HG03159 (cell line): Measurements from ENCODE around the gene FRMPD2.
"Not testable (repeated sequence)": the region's sequence is repeated elsewhere in the genome, so short reads cannot be mapped to it uniquely, and the experiment has no call there.

Source experiments
- ATAC-seq: cut with Tn5 transposase; IDR thresholded peaks from one replicate; pipeline ENCODE4 v1.9.1; 2021; ENCODE audit warnings: mild to moderate bottlenecking, moderate library complexity; ENCODE audit not compliant: unreplicated experiment

The FRMPD2 gene

DNA sequence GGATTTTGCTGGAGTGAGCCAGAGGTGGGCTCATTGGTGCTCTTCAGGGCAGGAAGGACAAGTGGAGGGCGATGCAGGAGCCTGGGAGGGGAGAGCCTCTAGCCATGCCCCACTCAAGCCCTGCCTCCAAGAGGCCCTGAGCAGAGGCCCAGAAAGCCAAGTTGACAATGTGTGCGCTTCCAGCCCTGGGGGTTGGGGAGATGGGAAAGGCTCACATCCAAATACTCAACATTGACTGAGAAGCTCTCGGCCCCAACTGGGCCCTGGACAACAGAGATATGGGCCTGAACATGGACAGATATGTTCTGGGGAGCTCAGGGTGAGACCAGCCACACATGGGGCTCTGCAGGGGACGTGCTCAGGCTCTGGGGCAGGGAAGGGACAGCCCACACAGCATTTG is 39.0 kb downstream of the FRMPD2 start:
- no peak for ATAC-seq

GRCh38 chr10:48234787-48235186 is 39.7 kb downstream of the FRMPD2 start:
- ATAC-seq, result no peak

- no peak for ATAC-seq
These were observed 40.2 kb downstream of the FRMPD2 start for GRCh38 chr10:48234295-48234694.

- no peak for ATAC-seq
These were observed 40.9 kb downstream of the FRMPD2 start for GRCh38 chr10:48233559-48234005.

DNA sequence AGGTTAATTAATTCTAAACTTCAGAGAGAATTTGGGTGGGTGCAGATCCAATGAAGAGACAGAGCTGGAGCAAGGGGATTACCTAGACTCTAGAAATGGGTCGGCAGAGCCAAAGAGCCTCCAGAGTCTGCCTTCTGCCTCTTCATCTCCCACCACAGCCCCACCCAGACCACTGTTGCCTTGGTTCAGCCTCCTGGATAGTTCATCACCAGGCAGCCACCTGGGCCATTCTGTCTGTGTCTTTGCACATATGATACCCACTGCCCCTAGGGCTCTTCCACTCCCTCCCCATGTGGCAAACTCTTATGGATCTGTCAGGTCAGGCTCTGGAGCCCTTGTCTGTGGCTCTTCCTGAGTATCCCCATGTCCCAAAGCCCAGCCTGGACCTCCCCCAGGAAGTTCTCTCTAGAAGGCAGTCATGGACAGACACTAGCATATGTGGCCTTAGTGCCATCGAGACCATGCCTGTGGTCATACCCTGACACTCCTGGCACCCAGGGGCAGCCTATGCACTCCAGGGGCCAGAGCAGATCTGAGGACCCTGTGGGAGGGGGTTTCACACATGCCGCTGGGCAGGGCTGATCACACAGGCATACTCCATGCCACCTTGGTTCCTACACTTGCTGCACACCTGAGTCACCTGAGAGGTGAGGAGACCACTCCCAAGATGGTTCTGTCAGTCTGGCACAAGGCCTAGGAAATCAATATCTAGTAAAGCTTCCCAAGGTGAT is 41.6 kb downstream of the FRMPD2 start:
- ATAC-seq, result no peak

DNA sequence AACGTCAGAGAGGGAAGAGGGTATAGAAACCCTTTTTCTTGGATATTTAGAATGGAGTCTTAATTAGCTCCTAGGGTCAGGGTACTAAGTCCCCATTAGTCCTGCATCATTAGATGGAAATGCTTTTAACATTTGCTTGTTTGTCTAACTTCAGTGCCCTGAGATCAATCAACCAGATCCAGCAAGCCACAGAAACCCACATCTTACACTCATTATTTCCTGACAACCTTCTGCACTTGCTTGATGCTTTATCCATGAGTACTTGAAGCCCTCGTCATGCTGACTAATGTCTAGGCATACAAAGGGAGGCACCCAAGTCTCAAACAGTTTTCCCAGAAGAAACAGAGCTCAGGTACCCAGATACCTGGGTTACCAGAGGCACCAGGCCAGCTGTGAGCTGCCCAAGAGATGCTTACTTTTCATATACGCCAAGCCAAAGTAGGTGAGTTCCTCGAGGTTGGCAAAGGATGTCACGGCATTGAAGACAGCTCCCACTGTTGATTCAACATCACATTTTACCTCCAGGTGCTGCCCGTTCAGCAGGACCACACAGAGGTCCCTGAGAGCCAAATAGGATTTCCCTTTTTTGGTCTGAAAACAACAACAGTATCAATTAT is 42.7 kb downstream of the FRMPD2 start:
- ATAC-seq, result peak; percentile 75

DNA sequence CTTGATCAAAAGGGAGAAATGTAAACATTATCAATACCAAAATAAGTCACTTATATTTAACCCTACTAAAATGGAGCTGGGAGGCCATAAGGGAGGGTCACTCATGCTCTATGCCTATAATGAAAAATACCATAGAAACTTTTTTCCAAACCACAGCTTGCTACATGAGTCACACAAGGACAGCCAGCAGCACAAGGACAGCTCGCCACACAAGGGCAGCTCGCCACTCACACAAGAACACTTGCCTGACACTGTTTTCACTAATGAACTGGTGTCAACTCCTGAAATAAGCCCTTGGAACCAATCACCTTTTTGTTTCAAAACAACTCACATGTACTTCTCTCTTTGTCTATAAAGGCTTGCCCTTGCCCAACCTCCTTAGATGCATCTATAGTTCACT is 43.3 kb downstream of the FRMPD2 start:
- peak; percentile 19 for ATAC-seq

- ATAC-seq, result no peak
These were observed 47.3 kb downstream of the FRMPD2 start for GRCh38 chr10:48227213-48227612.

DNA sequence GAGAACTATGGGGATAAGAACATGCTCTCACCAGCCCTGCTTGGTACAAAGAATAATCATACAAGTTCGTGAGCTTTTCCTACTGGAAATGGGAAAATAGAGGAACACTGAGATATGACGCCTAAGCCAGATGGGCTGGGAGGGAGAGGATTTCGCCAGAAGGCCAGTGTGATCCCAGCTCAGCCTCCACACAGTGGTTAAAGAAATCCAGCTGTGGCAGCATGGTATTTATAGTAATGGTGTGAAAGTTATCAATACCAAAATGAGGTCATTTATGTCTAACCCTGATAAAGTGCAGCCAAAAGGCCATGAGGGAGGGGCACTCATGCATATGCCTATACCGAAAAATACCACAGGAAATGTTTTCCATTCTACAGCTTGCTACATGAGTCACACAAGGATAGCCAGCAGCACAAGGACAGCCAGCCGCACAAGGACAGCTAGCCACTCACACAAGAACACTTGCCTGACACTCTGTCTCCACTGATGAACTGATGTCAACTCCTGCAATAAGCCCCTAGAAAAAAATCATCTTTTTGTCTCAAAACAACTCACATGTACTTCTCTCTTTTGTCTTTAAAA is 49.4 kb downstream of the FRMPD2 start:
- ATAC-seq, result no peak

DNA sequence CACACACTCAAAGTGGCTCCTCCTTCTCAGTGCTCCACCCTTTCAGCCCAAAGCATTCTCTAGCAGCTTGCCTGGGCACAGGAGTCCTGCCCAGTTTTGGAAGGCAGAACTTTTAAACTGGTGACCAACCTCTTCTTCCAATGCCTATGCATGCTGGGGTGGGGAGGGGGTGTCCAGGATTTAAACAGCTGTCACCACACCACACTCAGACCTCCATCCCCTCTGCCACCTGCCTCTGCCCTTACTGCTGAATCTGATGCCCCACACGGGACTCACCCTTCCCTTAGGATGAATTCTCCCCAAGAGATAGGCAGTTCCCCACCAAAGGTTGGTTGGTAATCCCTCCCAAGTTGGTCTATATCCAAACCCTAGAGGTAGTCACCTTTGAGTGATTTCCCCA is 50.2 kb downstream of the FRMPD2 start:
- no peak for ATAC-seq

GRCh38 chr10:48221814-48222213 is 52.7 kb downstream of the FRMPD2 start:
- no peak for ATAC-seq

DNA sequence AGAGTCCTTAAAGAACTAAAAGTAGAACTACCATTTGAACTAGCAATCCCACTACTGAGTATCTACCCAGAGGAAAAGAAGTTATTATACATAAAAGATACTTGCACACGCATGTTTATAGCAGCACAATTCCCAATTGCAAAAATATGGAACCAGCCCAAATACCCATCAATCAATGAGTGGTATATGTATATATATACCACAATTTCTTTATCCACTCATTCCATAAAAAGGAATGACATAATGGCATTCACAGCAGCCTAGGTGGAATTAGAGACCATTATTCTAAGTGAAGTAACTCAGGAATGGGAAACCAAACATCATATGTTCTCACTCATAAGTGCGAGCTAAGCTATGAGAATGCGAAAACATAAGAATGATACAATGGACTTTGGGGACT is 53.5 kb downstream of the FRMPD2 start:
- ATAC-seq, result not testable (repeated sequence)

GRCh38 chr10:48219194-48219593 is 55.3 kb downstream of the FRMPD2 start:
- ATAC-seq, result no peak

GRCh38 chr10:48216744-48217143 is 57.8 kb downstream of the FRMPD2 start:
- no peak for ATAC-seq

GRCh38 chr10:48216204-48216505 is 58.3 kb downstream of the FRMPD2 start:
- ATAC-seq, result no peak

DNA sequence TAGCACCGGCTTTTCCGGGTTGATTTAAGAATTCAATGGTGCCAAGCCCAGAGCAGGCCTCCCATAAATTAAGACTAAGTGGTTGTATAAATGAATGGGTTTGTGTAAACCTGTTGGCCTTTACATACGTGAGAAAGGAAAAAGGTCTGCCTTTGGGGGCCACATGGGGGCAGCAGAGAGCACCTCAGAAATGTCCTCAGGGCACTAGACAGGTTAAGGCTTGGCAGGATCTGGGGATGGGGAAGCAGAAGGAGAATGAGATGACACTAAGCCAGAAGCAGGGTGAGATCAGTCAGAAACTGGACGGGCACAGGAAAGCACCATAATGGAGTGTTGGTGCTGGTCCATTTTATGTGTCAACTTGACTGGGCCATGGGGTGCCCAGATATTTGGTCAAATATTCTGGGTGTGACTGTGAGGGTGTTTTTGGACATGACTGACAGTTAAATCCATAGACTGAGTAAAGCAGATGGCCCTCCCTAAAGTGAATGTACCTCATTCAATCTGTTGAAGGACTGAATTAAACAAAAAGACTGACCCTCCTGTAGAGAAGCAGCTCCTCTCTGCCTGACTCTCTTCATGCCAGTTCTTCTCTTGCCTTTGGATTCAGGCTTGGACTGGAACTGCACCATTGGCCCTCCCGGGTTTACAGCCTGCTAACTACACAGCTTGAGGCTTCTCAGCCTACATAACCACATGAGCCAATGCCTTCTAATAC is 58.9 kb downstream of the FRMPD2 start:
- ATAC-seq, result no peak

- ATAC-seq, result no peak
These were observed 59.6 kb downstream of the FRMPD2 start for GRCh38 chr10:48214716-48215485.

GRCh38 chr10:48213047-48213446 is 61.4 kb downstream of the FRMPD2 start:
- no peak for ATAC-seq

DNA sequence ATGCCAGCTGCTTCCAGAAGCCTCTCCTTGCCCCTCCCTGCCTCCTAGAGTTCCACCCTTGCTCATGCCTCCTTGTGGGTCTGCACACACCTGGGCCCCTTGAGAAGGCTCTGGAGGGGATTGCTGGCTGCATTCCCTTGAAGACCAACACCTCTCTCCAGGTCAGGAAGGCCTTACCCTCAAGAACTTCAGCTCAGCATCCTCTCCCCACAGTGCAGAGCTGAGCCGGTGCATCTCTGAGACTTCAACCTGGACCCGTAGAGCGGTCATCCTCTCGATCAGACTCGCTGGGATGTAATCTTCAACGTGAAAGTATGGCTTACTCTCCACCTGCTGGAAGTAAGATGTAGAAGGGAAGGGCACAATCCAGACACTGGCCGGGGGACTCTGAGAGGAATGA is 62.7 kb downstream of the FRMPD2 start:
- ATAC-seq, result no peak

DNA sequence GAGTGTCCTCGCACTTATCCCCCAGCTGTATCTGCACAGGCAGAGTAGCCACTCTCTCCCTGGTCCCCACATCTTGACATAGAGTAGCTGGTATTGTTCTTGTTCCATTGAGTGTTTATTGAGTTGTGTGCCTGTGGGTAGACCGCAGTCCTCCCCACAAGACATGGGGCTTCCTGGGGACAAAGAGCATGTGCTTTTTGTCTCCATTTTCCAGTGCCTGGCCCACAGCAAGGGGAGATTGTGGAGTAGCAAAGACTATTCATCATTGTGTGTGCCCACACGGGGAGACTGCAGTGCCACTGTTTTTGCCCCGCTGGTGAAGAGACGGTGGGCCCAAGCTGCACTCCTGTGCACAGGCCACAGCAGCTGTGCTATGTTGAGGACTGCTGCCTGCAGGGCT is 63.5 kb downstream of the FRMPD2 start:
- no peak for ATAC-seq

- ATAC-seq, result no peak
These were observed 64.1 kb downstream of the FRMPD2 start for GRCh38 chr10:48210391-48210790.
